Astrocyte (in vitro differentiated cells and primary cell): ENCODE measurements around the gene ZDHHC14.

Experiments
- EZH2 ChIP-seq: IDR thresholded peaks from 2 replicates; pipeline ENCODE4 v1.6.1; 2012; ENCODE audit warnings: mild to moderate bottlenecking, low read length, inconsistent platforms; ENCODE audit not compliant: insufficient read depth
- TF ChIP-seq, protein P1 (sequence below): IDR thresholded peaks from 2 replicates; pipeline ENCODE4 v1.5.1; 2011; ENCODE audit warnings: low read depth, mild to moderate bottlenecking, inconsistent platforms, low read length, moderate library complexity; ENCODE audit not compliant: insufficient read depth

DNA sequence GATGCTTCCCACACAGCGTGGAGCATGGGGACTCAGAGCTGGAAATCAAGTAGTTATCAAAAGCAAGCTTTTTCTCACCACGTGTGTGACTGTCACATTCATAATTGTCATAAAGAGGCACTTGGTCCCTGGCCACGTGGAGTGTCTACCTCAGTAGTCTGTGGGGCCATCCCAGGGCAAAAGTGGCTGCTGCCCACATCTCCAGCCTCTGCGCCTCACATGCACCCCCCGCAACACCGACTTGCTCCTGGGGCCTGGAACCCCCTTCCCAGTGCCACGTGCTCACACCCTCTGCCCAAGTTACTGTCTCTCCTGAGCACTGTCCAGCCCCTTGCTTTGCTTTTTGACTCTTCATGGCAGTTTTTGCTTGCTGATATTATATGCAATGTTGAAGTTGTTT lies 308.9 kb downstream of the ZDHHC14 start:
- no peak for TF ChIP-seq EZH2
- TF ChIP-seq, protein P1, sequence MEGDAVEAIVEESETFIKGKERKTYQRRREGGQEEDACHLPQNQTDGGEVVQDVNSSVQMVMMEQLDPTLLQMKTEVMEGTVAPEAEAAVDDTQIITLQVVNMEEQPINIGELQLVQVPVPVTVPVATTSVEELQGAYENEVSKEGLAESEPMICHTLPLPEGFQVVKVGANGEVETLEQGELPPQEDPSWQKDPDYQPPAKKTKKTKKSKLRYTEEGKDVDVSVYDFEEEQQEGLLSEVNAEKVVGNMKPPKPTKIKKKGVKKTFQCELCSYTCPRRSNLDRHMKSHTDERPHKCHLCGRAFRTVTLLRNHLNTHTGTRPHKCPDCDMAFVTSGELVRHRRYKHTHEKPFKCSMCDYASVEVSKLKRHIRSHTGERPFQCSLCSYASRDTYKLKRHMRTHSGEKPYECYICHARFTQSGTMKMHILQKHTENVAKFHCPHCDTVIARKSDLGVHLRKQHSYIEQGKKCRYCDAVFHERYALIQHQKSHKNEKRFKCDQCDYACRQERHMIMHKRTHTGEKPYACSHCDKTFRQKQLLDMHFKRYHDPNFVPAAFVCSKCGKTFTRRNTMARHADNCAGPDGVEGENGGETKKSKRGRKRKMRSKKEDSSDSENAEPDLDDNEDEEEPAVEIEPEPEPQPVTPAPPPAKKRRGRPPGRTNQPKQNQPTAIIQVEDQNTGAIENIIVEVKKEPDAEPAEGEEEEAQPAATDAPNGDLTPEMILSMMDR, result no peak
